Heart left ventricle (tissue), 13 donors: ENCODE measurements around the gene CD27.

Source experiments
- CTCF ChIP-seq, 12 donors: fragments of 200-600 bp; sonication (generic) in 4 of 12; IDR thresholded peaks; one replicate each; pipeline versions ENCODE4 v1.5.0 to v1.8.0; 2018 to 2022; ENCODE audit warnings: antibody characterized with exemption in 12 of 12, mild to moderate bottlenecking in 5 of 12
- POLR2A ChIP-seq, 2 donors: fragments of 450-650 bp; IDR thresholded peaks; one replicate each; pipeline ENCODE4 v1.6.1; 2017; ENCODE audit warnings: antibody characterized with exemption in 2 of 2, mild to moderate bottlenecking in 2 of 2, moderate library complexity in 2 of 2
- donor health status: ischemic (EF 13 %, LVEDD 7.1; RV severe dilation, severe dysfunction).
- donor health status: DM: no; HTN: yes; CAD: no.
- donor health status: DM: no; HTN: no; CAD: no.
- donor health status: ischemic (EF 25% LVEDD 6.9; RV normal size, moderate dysfunction).
- donor health status: ischemic (EF 25% LVEDD 5.7; RV mildly dilated, moderate dysfunction).
- donor health status: ischemic (EF 35%, LVEDD 5.7; RV mildly dilated, moderate dysfunction).
- donor health status: nonischemic (EF 11% LVEDD 7.7; RV severe dilation, severe dysfunction).
- donor health status: DM: yes; HTN: yes; CAD: no.
- donor health status: PGD.
- donor health status: ischemic (EF 29% LVEDD 5.4; RV normal size, mild dysfunction).
- donor health status: nonischemic (EF 23%, LVEDD 6.1; RV moderate dilation, normal function).

DNA sequence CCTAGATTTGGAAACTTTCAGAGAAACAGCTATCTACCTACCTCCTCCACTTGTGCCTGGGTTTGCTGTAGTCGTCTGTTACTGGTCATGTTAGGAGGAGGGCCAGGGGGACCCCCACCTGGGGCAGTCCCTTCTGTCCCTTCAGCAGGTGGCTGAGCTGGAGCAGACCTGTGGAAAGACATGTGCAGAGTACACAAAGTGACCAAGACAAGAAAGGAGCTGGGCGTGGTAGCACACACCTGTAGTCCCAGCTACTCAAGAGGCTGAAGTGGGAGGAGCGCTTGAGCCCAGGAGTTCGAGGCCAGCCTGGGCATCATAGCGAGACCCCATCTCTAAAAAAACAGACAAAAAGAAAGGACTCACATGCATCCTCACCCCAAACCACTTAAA is 21.4 kb downstream of the CD27 start:
- TF ChIP-seq CTCF (IDR thresholded peaks at IDR 0.05) (no peak), POLR2A (IDR thresholded peaks at IDR 0.05) (no peak)
